SHP77 treated with DMSO at 0.1 percent for 48 hours (cell line): Measurements from ENCODE around the gene KRTAP2-2.

Experiments used
- DNase-seq: peaks from one replicate; lab custom pipeline; 2025; lab: John Stamatoyannopoulos, UW

KRTAP2-2 gene

GRCh38 chr17:41020336-41020735, 34.7 kb downstream of the KRTAP2-2 start:
- no peak for DNase-seq

GRCh38 chr17:41019415-41019814, 35.6 kb downstream of the KRTAP2-2 start:
- no peak for DNase-seq

GRCh38 chr17:41018541-41018940, 36.5 kb downstream of the KRTAP2-2 start:
- DNase-seq = no peak

GRCh38 chr17:41016578-41017215, 38.3 kb downstream of the KRTAP2-2 start:
- DNase-seq = no peak

- DNase-seq = no peak
Observed at GRCh38 chr17:41015454-41015853, 39.6 kb downstream of the KRTAP2-2 start.

GRCh38 chr17:41013606-41014005, 41.4 kb downstream of the KRTAP2-2 start:
- DNase-seq = no peak

GRCh38 chr17:41013181-41013580, 41.8 kb downstream of the KRTAP2-2 start:
- no peak for DNase-seq

GRCh38 chr17:41012326-41013120, 42.5 kb downstream of the KRTAP2-2 start:
- DNase-seq = no peak

- no peak for DNase-seq
Observed at GRCh38 chr17:41010441-41010840, 44.6 kb downstream of the KRTAP2-2 start.

- no peak for DNase-seq
Observed at GRCh38 chr17:41009936-41010335, 45.1 kb downstream of the KRTAP2-2 start.

GRCh38 chr17:41009301-41009760, 45.7 kb downstream of the KRTAP2-2 start:
- no peak for DNase-seq

- DNase-seq = peak; percentile 16
Observed at GRCh38 chr17:41008811-41009210, 46.2 kb downstream of the KRTAP2-2 start, which contains the start of gene KRTAP3-1. Gene KRTAP3-1, minus strand, starts transcription at chr17:41009128. Its CDS starts 54 bp downstream, at chr17:41009074.
